Measurements from ENCODE around the gene PBX1. TPM values are rescaled to one million over a fixed set of nuclear protein-coding genes. Genes with fewer than 3 reads are reported as not detected.

The PBX1 gene
- total RNA-seq, 1 donor from 2014 or later, result 37.4 TPM

GRCh38 chr1:164575356-164575886, 16.4 kb downstream of the PBX1 start:
- H3K9me3 ChIP-seq, result no peaks in the 10 kb centered on the region
- intact Hi-C loops (cut with DNase I), result loop anchor here (5.0 kb wide), 2 partner anchors 37 to 212 kb away; no protein-coding TSS in a partner anchor
- DNase-seq (ENCODE audit: low spot score in 2 of 2), result no peak
- H3K4me1 ChIP-seq, result peaks cover 0 to 56% of the 10 kb centered on the region in 2 donors
- H3K4me3 ChIP-seq, result peak overlapping the region; percentile 47 to 67
- TF ChIP-seq, protein P1, sequence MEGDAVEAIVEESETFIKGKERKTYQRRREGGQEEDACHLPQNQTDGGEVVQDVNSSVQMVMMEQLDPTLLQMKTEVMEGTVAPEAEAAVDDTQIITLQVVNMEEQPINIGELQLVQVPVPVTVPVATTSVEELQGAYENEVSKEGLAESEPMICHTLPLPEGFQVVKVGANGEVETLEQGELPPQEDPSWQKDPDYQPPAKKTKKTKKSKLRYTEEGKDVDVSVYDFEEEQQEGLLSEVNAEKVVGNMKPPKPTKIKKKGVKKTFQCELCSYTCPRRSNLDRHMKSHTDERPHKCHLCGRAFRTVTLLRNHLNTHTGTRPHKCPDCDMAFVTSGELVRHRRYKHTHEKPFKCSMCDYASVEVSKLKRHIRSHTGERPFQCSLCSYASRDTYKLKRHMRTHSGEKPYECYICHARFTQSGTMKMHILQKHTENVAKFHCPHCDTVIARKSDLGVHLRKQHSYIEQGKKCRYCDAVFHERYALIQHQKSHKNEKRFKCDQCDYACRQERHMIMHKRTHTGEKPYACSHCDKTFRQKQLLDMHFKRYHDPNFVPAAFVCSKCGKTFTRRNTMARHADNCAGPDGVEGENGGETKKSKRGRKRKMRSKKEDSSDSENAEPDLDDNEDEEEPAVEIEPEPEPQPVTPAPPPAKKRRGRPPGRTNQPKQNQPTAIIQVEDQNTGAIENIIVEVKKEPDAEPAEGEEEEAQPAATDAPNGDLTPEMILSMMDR (IDR thresholded peaks at IDR 0.05), result no peak
- peak overlapping the region; percentile 74 to 84 for H3K27ac ChIP-seq
- H3K27me3 ChIP-seq, result no peaks in the 10 kb centered on the region
- no peaks in the 10 kb centered on the region for H3K36me3 ChIP-seq

- TF ChIP-seq, protein P1 (IDR thresholded peaks at IDR 0.05), result peak in 1 of 3 experiments; percentile 25
- Histone ChIP-seq H3K9me3 (no peaks in the 10 kb centered on the region), H3K27ac (peak overlapping the region; percentile 74 to 84), H3K4me3 (peak overlapping the region; percentile 47 to 67), H3K4me1 (peaks cover 0 to 52% of the 10 kb centered on the region in 2 donors), H3K27me3 (no peaks in the 10 kb centered on the region), H3K36me3 (no peaks in the 10 kb centered on the region)
- peak in 1 of 2 donors; percentile 69 for DNase-seq (ENCODE audit: low spot score in 2 of 2)
- intact Hi-C loops (cut with DNase I), result loop anchor here (2.0 to 5.0 kb wide), 3 partner anchors 18 to 211 kb away; partner anchors contain the start of gene PBX1
Observed at GRCh38 chr1:164576291-164577271, 17.6 kb downstream of the PBX1 start.

- Histone ChIP-seq H3K36me3 (no peaks in the 10 kb centered on the region), H3K27me3 (no peaks in the 10 kb centered on the region), H3K27ac (peak overlapping the region; percentile 74 to 84), H3K4me1 (peaks cover 0 to 50% of the 10 kb centered on the region in 2 donors), H3K4me3 (peak overlapping the region in 1 of 2 donors; percentile 67), H3K9me3 (no peaks in the 10 kb centered on the region)
- no peak for DNase-seq (ENCODE audit: low spot score in 2 of 2)
- intact Hi-C loops (cut with DNase I), result loop anchor here (2.0 to 5.0 kb wide), 3 partner anchors 18 to 210 kb away; partner anchors contain the start of gene PBX1
- TF ChIP-seq, protein P1 (IDR thresholded peaks at IDR 0.05), result no peak
Observed at GRCh38 chr1:164577291-164577690, 18.3 kb downstream of the PBX1 start.

DNA sequence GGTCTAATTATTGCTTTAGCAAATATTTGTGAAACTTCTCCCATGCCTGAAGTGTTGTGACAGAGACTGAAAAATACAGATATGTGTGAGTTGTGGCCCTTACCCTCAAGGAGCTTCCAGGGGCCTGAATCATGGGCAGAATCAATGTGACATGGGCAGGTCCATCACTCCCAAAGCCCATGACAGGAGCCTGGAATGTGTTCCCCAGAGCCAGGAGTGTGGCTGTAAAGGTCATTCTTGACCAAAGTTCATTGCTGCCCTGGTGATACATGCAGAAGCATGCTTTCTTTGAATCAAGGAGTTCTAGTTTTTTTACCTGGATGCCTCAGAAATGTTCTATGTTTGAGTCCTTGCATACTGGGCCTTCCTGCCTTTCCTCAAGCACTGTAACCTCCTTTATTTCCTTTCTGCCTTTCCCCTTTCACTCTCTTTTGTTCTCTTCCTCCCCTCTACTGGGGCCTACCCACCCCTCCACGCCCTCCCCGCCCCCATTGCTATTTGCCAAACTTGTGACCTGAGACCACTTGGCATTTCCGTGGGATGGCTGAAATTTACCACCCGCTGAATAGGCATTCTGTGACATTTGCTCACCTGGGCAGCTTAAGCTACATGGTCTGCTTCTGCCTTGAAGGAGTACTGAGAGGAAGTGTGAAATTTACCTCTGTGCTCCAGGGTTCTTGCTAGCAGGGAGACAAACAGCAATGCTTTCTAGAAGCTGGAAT, 19.7 kb downstream of the PBX1 start:
- Histone ChIP-seq H3K36me3 (no peaks in the 10 kb centered on the region), H3K9me3 (no peaks in the 10 kb centered on the region), H3K4me1 (peaks cover 0 to 44% of the 10 kb centered on the region in 2 donors), H3K27ac (peak overlapping the region in 1 of 2 donors; percentile 12), H3K27me3 (no peaks in the 10 kb centered on the region), H3K4me3 (no peak overlapping the region)
- intact Hi-C loops (cut with DNase I), result loop anchor here (5.0 kb wide), 2 partner anchors 34 to 209 kb away; no protein-coding TSS in a partner anchor
- TF ChIP-seq, protein P1 (IDR thresholded peaks at IDR 0.05), result no peak
- DNase-seq (ENCODE audit: low spot score in 2 of 2), result no peak

DNA sequence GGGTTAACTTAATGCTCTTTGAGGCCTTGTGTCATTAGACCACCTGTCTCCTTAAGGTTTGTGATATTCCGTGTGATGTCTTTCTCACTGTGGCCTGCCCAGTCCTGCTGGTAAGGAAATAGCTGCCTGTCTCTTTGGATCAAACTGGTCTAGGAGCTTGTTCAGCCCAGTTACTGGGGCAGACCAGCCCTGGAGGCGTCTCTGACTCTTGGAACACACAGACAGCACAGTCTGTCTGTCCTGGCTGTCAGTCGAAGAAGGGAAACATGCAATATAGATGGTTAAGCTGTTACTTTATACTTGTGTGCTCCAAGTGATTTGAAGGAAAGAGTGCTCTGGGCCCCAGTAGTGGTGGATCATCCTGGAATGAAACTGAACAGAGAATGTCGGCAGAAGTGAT, 20.4 kb downstream of the PBX1 start:
- Histone ChIP-seq H3K4me3 (no peak overlapping the region), H3K9me3 (no peaks in the 10 kb centered on the region), H3K36me3 (no peaks in the 10 kb centered on the region), H3K4me1 (peaks cover 0 to 38% of the 10 kb centered on the region in 2 donors), H3K27me3 (no peaks in the 10 kb centered on the region), H3K27ac (no peak overlapping the region)
- intact Hi-C loops (cut with DNase I), result loop anchor here (5.0 kb wide), 2 partner anchors 33 to 208 kb away; no protein-coding TSS in a partner anchor
- TF ChIP-seq, protein P1 (IDR thresholded peaks at IDR 0.05), result no peak
- no peak for DNase-seq (ENCODE audit: low spot score in 2 of 2)

All from ascending aorta (tissue), 2 donors.